SK-MEL-5 (cell line): Measurements from ENCODE around the gene OTOA. TPM values are rescaled to one million over a fixed set of nuclear protein-coding genes. Genes with fewer than 3 reads are reported as not detected.
A peak's percentile ranks its signal among the peaks of the same experiment; 100 is the strongest.
"Not testable (repeated sequence)": the region's sequence is repeated elsewhere in the genome, so short reads cannot be mapped to it uniquely, and the experiment has no call there.

Experiments used
- DNase-seq: peaks from one replicate; pipeline ENCODE4 v3.0.0-alpha.2; 2016; ENCODE audit warnings: low read depth, low spot score
- in situ Hi-C: cut with HindIII; loops from 2 replicates; pipeline ENCODE4 v1.10.0; 2016; ENCODE audit warnings: low sequenced_read_pairs, high pct_unique_total_duplicates, low pct_unique_long_range_greater_than_20kb
- small RNA-seq, 2 experiments: library from RNA; depleted of rRNA; stranded (forward); fragments of <200 nt; gene quantifications; one replicate each; pipeline ENCODE3, GENCODE V24; 2014
- total RNA-seq: library from RNA; depleted of rRNA; stranded (reverse); fragments of >200 nt; shearing (Covaris generic); gene quantifications from 2 replicates; pipeline ENCODE4 v1.2.3, GENCODE V29; 2014; rRNA removed

OTOA gene
- total RNA-seq, 1 experiment from 2014 or later, result not detected

- in situ Hi-C loops, DNase-seq: not testable (repeated sequence)
Measured at GRCh38 chr16:21757080-21757671, 93.4 kb downstream of the OTOA start.

DNA sequence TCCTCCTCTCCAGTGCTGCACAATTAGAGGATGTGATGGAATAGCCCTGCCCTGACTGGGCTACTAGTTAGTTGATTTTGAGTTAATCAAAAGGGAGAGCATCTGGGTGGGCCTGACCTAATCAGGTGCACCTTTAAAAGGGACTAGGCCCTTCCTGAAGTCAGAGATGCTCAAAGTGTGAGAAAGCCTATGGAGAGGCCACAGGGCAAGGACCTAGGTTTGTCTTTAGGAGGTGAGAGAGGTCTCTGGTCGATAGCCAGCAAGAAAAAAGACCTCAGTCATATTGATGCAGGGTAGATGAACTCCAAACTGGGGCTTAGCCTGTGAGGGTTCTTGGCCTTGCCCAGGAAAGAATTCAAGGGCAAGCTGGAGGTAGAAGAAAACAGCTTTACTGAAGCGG, 104.5 kb downstream of the OTOA start:
- DNase-seq, in situ Hi-C loops: not testable (repeated sequence)

DNA sequence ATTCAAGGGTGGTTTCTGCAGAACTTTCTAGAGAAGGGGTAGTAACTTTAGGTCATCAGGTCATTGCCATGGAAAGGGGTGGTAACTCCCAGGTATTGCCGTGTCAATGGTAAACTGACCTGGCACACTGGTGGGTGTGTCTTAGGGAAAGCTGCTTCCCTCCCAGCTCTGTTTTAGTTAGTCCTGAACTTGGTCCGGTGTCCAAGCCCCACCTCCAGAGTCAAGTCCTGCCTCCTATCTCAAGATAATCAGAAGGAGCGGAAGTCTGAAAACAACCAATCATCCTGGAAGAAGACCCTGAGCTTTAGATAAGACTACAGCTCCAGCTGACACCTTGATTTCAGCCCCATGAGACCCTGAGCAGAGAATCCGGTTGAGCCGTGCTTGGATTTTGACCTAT, 105.0 kb downstream of the OTOA start:
- in situ Hi-C loops, DNase-seq: not testable (repeated sequence)

- DNase-seq, in situ Hi-C loops: not testable (repeated sequence)
Measured at GRCh38 chr16:21769284-21769683, 105.5 kb downstream of the OTOA start.

GRCh38 chr16:21770584-21770983, 106.8 kb downstream of the OTOA start:
- DNase-seq, in situ Hi-C loops: not testable (repeated sequence)

DNA sequence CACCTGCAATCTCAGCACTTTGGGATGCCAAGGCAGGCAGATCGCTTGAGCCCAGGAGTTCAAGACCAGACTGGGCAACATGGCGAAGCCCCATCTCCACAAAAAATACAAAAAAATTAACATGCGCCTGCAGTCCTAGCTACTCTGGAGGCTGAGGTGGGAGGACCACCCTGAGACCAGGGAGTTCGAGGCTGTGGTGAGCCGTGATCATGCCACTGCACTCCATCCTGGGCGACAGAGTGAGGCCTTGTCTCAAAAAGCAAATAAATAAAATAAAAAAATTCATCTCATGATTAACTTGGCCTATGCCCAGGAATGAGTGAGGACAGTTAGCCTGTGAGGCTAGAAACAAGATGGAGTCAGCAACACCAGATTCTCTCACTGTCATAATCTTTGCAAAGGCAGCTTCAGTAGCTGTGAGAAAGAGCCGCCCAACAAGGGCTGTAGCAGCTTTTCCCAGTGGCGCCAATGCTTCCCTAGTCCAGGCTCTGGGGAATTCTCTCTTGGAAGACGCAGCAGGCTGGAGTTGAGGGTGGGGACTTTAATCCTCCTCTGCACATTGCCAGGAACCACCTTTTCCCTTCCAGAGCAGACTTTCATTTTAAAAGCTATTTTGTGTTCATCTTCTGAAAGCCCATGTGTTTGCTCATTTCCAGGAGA, 108.9 kb downstream of the OTOA start:
- in situ Hi-C loops, result not testable (repeated sequence)
- DNase-seq, result peak; percentile 11

DNA sequence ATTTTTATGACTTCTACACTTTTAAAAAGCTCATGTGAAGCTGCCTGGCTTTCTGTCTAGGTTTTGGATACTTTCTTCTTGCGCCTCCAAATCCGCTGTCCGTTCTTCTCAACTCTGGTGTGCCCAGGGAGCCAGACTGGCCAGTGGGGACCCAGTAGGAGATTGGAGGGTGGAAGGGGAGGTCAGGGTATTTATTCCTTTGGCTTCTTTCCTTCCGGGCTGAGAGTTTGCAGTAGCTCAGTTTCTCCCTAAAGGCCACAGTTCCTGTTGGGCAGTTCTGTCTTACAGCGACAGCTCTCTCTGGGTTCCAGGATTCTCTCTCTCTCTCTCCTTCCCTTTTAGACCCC, 109.4 kb downstream of the OTOA start:
- not testable (repeated sequence) for DNase-seq

GRCh38 chr16:21780525-21780924, 116.8 kb downstream of the OTOA start:
- in situ Hi-C loops, result not testable (repeated sequence)

More for the DNA sequence above, 109.4 kb downstream of the OTOA start:
- in situ Hi-C loops, result not testable (repeated sequence)

DNA sequence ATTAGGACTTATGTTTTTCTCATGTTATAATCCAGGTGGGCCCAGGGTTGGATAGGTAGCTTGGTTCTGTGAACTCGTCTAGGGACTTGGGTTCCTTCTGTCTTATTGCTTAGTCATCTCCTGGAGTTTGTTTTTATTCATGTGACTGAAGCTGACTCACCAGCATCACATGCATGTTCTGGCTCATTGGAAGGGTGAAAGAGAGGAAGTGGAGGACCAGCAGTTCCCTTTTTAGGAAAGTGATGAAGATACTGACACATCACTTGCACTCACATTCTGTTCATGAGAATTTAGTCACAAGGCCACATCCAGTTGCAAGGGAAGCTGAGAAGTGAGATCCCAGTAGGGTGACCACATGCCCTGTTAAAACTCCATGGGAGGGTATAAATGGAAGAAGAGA, 126.7 kb downstream of the OTOA start:
- in situ Hi-C loops, DNase-seq: not testable (repeated sequence)

More at GRCh38 chr16:21780525-21780924, 116.8 kb downstream of the OTOA start:
- DNase-seq, result not testable (repeated sequence)

- in situ Hi-C loops, DNase-seq: not testable (repeated sequence)
Measured at GRCh38 chr16:21793310-21793709, 129.5 kb downstream of the OTOA start.

DNA sequence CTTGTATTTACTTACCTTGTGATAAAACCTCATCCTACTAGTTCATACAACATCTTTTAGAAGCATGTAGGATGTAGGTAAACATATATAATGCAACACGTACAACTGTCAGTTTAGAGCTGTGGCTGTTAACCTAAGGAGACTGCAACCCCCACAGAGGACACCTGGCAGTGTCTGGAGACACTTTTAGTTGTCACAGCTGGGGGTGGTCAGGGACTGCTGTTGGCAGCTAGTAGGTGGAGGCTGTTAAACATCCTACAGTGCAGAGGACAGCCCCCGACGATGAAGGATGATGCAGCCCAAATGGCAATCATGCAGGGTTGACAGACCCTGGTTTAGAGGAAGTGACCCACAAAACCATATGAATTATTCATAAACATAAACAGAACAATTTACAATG, 134.8 kb downstream of the OTOA start:
- DNase-seq, in situ Hi-C loops: not testable (repeated sequence)

- DNase-seq, result peak; percentile 66
- in situ Hi-C loops, result not testable (repeated sequence)
Measured at GRCh38 chr16:21801538-21802374, 138.0 kb downstream of the OTOA start.

DNA sequence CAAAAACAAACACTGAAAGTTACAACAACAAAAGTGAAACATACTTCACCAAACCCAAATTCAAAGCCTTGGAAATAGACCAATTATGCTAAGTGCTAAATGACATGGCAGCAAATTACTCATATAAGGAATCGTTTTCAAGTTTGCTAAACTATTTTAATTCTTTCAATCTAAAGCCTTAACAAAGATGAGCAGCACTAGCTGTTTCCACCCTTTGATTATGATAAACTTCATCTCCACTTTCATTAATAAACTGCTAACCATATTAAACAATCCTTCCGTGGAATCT, 138.6 kb downstream of the OTOA start:
- DNase-seq, in situ Hi-C loops: not testable (repeated sequence)

Small RNAs within 50 kb of the gene (small RNA-seq; reads per million reads assigned to genes)
- gene RNU6-1005P, result 0.12 to 0.14 reads per million in 2 experiments
- 0 reads per million in 2 experiments for gene RNU6-196P

Other genes starting within 250 kb of the OTOA start
- gene METTL9, start 64.4 kb upstream of the OTOA start, total RNA-seq, result 792 and 883 TPM in 2 replicates
- gene IGSF6, start 11.4 kb upstream of the OTOA start, total RNA-seq, result not detected in 2 replicates
- 11.6 and 21.6 TPM in 2 replicates for gene NPIPB4, start 193.8 kb downstream of the OTOA start, total RNA-seq